ENCODE results near the gene NXPH3. TPM values are rescaled to one million over a fixed set of nuclear protein-coding genes. Genes with fewer than 3 reads are reported as not detected.

NXPH3 gene
- total RNA-seq, 1 experiment from 2014 or later, result 0.10 TPM

DNA sequence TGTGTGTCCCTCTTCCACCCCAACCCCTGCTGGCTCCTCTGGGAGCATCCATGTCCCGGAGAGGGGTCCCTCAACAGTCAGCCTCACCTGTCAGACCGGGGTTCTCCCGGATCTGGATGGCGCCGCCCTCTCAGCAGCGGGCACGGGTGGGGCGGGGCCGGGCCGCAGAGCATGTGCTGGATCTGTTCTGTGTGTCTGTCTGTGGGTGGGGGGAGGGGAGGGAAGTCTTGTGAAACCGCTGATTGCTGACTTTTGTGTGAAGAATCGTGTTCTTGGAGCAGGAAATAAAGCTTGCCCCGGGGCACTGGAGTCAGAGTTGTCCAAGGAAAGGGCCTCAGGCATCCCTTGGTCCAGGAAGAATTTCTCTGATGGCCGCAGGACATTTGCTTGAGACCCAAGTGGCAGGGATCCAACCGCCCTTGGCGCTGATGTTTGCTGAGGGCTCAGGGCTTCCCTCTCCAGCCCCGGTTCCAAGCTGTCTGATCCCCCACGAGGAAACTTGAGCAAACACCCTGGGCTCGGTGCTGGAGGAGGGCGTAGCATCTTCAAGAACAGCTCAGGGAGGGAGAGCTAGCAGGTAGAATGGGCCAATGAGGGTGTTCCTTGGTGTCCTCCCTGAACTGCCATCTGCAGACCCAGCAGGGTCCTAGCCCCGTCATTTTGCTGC is 4.5 kb downstream of the NXPH3 start:
- no peaks in the 10 kb centered on the region for H3K9me2 ChIP-seq (ENCODE audit: insufficient read depth)
- ChIA-PET CTCF (interaction anchor here (1.4 kb wide), 1 partner anchor 10 kb away, joined by 4 read pairs; no protein-coding TSS in a partner anchor), RAD21 (ENCODE audit: low non-redundant PET in 1 of 2, low total read pairs in 2 of 2, uncharacterized antibody in 2 of 2, unreplicated experiment in 2 of 2) (no interaction called here), POLR2A (no interaction called here)
- peaks cover 0 to 18% of the 10 kb centered on the region in 2 experiments; a peak in 2 of 4 replicates for H3K4me1 ChIP-seq (ENCODE audit: control insufficient read depth in 1 of 2, insufficient read depth in 2 of 2, low read length in 2 of 2)
- no peaks in the 10 kb centered on the region for H4K20me1 ChIP-seq (ENCODE audit: insufficient read depth)
- BruUV-seq (replicated peaks), result no TSS peak
- DNase-seq (ENCODE audit: low read depth, low spot score) (no peak), ATAC-seq (no peak)
- H2AFZ ChIP-seq (ENCODE audit: low read depth, low read length, poor library complexity, severe bottlenecking), result no peak overlapping the region
- no peak overlapping the region for H3K27ac ChIP-seq (ENCODE audit: low read depth, low read length)
- no peak overlapping the region for H3K4me2 ChIP-seq (ENCODE audit: low read length)
- H3K79me2 ChIP-seq (ENCODE audit: insufficient read depth, low read length), result no peaks in the 10 kb centered on the region
- TF ChIP-seq ZBTB33 (IDR thresholded peaks at IDR 0.05; ENCODE audit: extremely low read depth, insufficient replicate concordance, low read length), result no peak
- no peak for TF ChIP-seq SIN3A (IDR thresholded peaks at IDR 0.05; ENCODE audit: low read depth)
- no peak for TF ChIP-seq POLR2A (IDR thresholded peaks at IDR 0.05; ENCODE audit: borderline replicate concordance, extremely low read depth, insufficient read depth, insufficient read length)
- TF ChIP-seq ELF1 (IDR thresholded peaks at IDR 0.05; ENCODE audit: borderline replicate concordance, low read depth), result no peak
- TF ChIP-seq FOSL1 (IDR thresholded peaks at IDR 0.05; ENCODE audit: low read depth), result no peak
- TF ChIP-seq SP1 (IDR thresholded peaks at IDR 0.05; ENCODE audit: low read depth), result no peak
- TF ChIP-seq, protein P1, sequence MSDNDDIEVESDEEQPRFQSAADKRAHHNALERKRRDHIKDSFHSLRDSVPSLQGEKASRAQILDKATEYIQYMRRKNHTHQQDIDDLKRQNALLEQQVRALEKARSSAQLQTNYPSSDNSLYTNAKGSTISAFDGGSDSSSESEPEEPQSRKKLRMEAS (IDR thresholded peaks at IDR 0.05), result no peak
- TF ChIP-seq YY1 (IDR thresholded peaks at IDR 0.05; ENCODE audit: extremely low read depth, insufficient replicate concordance, low read depth, low read length), result no peak
- no peak for TF ChIP-seq JUND (IDR thresholded peaks at IDR 0.05)
- TF ChIP-seq ZNF274 (IDR thresholded peaks at IDR 0.05; ENCODE audit: low read depth, low read length), result no peak
- TF ChIP-seq CEBPB (IDR thresholded peaks at IDR 0.05; ENCODE audit: low read depth), result no peak
- TF ChIP-seq ZFX (IDR thresholded peaks at IDR 0.05), result no peak
- TF ChIP-seq RAD21 (IDR thresholded peaks at IDR 0.05; ENCODE audit: low read depth), result no peak
- TF ChIP-seq, protein P2, sequence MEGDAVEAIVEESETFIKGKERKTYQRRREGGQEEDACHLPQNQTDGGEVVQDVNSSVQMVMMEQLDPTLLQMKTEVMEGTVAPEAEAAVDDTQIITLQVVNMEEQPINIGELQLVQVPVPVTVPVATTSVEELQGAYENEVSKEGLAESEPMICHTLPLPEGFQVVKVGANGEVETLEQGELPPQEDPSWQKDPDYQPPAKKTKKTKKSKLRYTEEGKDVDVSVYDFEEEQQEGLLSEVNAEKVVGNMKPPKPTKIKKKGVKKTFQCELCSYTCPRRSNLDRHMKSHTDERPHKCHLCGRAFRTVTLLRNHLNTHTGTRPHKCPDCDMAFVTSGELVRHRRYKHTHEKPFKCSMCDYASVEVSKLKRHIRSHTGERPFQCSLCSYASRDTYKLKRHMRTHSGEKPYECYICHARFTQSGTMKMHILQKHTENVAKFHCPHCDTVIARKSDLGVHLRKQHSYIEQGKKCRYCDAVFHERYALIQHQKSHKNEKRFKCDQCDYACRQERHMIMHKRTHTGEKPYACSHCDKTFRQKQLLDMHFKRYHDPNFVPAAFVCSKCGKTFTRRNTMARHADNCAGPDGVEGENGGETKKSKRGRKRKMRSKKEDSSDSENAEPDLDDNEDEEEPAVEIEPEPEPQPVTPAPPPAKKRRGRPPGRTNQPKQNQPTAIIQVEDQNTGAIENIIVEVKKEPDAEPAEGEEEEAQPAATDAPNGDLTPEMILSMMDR (IDR thresholded peaks at IDR 0.05 in 2 of 3, conservative IDR thresholded peaks at IDR 0.05 in 1 of 3; ENCODE audit: borderline replicate concordance in 1 of 3, insufficient read depth in 1 of 3, low read depth in 2 of 3, low read length in 2 of 3), result no peak
- TF ChIP-seq REST (IDR thresholded peaks at IDR 0.05; ENCODE audit: low read depth), result no peak
- TF ChIP-seq ATF3 (IDR thresholded peaks at IDR 0.05), result no peak
- no peak for TF ChIP-seq CBX3 (IDR thresholded peaks at IDR 0.05; ENCODE audit: low read depth)
- no peaks in the 10 kb centered on the region for H3K27me3 ChIP-seq (ENCODE audit: insufficient read depth, low read length)
- H3K36me3 ChIP-seq (ENCODE audit: control insufficient read depth in 1 of 2, insufficient read depth in 2 of 2, low read length in 2 of 2), result no peaks in the 10 kb centered on the region
- no peak overlapping the region for H3K9ac ChIP-seq (ENCODE audit: low read length)
- H3K4me3 ChIP-seq (replicated peaks in 1 of 2; ENCODE audit: low read depth in 1 of 2, low read length in 2 of 2), result no peak overlapping the region
- no peaks in the 10 kb centered on the region for H3K9me3 ChIP-seq (ENCODE audit: control insufficient read depth in 1 of 2, insufficient read depth in 1 of 2, low read depth in 1 of 2, low read length in 2 of 2)
- intact Hi-C loops (cut with micrococcal nuclease), result no loop called here

Measured in HCT116 (cell line).